ENCODE results near the gene MARCHF4. TPM values are rescaled to one million over a fixed set of nuclear protein-coding genes. Genes with fewer than 3 reads are reported as not detected.

Gene MARCHF4
- total RNA-seq, 1 experiment from 2014 or later, result 1.3 TPM

DNA sequence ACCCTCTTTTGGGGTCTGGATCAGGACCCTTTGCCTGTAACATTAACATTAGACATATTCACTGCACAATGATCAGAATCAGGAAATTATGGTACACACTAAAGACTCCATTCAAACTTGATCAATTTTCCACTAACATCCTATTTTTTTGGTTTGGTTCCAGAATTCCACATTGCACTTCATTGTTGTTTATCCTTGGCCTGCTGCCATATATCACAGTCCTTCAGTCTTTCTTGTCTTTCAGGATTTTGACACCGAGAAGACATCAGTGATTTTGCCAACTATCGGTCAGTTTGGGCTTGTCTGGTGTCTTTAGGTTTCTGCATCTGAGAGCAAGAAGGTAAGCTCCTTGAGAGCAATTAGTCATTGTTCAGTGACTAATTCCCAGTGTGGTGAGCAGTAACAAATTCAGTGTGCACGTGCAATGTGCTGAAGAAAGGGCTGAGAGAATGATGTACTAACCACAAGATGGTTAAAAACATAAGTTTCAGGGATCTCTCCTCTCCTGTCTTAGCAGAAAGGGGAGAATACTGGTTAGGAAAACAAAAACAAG is 23.5 kb downstream of the MARCHF4 start:
- H3K4me1 ChIP-seq (ENCODE audit: control insufficient read depth, insufficient read depth, low read length), result no peaks in the 10 kb centered on the region
- in situ Hi-C loops (cut with HindIII; ENCODE audit: low pct_unique_long_range_greater_than_20kb, low sequenced_read_pairs), result no loop called here
- no peaks in the 10 kb centered on the region for H3K9me3 ChIP-seq (ENCODE audit: control insufficient read depth, insufficient read depth, low read depth, low read length)
- H3K36me3 ChIP-seq (ENCODE audit: control insufficient read depth, insufficient read depth, low read length), result no peaks in the 10 kb centered on the region
- intact Hi-C loops (cut with micrococcal nuclease; ENCODE audit: unreplicated experiment), result no loop called here
- no peaks in the 10 kb centered on the region for H3K27me3 ChIP-seq (ENCODE audit: control insufficient read depth, insufficient read depth, low read length)
- no peak overlapping the region for H3K4me3 ChIP-seq (ENCODE audit: low read depth in 2 of 2, low read length in 2 of 2)
- H3K27ac ChIP-seq (ENCODE audit: low read length), result no peak overlapping the region
- DNase-seq (ENCODE audit: low read depth, low spot score) (no peak), ATAC-seq (no peak)
- TF ChIP-seq, protein P1, sequence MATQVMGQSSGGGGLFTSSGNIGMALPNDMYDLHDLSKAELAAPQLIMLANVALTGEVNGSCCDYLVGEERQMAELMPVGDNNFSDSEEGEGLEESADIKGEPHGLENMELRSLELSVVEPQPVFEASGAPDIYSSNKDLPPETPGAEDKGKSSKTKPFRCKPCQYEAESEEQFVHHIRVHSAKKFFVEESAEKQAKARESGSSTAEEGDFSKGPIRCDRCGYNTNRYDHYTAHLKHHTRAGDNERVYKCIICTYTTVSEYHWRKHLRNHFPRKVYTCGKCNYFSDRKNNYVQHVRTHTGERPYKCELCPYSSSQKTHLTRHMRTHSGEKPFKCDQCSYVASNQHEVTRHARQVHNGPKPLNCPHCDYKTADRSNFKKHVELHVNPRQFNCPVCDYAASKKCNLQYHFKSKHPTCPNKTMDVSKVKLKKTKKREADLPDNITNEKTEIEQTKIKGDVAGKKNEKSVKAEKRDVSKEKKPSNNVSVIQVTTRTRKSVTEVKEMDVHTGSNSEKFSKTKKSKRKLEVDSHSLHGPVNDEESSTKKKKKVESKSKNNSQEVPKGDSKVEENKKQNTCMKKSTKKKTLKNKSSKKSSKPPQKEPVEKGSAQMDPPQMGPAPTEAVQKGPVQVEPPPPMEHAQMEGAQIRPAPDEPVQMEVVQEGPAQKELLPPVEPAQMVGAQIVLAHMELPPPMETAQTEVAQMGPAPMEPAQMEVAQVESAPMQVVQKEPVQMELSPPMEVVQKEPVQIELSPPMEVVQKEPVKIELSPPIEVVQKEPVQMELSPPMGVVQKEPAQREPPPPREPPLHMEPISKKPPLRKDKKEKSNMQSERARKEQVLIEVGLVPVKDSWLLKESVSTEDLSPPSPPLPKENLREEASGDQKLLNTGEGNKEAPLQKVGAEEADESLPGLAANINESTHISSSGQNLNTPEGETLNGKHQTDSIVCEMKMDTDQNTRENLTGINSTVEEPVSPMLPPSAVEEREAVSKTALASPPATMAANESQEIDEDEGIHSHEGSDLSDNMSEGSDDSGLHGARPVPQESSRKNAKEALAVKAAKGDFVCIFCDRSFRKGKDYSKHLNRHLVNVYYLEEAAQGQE (IDR thresholded peaks at IDR 0.05; ENCODE audit: insufficient read depth in 1 of 2, low read depth in 2 of 2, low read length in 1 of 2), result no peak
- TF ChIP-seq, protein P2, sequence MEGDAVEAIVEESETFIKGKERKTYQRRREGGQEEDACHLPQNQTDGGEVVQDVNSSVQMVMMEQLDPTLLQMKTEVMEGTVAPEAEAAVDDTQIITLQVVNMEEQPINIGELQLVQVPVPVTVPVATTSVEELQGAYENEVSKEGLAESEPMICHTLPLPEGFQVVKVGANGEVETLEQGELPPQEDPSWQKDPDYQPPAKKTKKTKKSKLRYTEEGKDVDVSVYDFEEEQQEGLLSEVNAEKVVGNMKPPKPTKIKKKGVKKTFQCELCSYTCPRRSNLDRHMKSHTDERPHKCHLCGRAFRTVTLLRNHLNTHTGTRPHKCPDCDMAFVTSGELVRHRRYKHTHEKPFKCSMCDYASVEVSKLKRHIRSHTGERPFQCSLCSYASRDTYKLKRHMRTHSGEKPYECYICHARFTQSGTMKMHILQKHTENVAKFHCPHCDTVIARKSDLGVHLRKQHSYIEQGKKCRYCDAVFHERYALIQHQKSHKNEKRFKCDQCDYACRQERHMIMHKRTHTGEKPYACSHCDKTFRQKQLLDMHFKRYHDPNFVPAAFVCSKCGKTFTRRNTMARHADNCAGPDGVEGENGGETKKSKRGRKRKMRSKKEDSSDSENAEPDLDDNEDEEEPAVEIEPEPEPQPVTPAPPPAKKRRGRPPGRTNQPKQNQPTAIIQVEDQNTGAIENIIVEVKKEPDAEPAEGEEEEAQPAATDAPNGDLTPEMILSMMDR (IDR thresholded peaks at IDR 0.05), result no peak
- no peak for TF ChIP-seq SIN3A (IDR thresholded peaks at IDR 0.05; ENCODE audit: borderline replicate concordance, insufficient read depth, low read depth, low read length)
- no TSS peak for BruUV-seq (replicated peaks)
- POLR2A ChIA-PET, result no interaction called here
- CTCF ChIA-PET, result no interaction called here

DNA sequence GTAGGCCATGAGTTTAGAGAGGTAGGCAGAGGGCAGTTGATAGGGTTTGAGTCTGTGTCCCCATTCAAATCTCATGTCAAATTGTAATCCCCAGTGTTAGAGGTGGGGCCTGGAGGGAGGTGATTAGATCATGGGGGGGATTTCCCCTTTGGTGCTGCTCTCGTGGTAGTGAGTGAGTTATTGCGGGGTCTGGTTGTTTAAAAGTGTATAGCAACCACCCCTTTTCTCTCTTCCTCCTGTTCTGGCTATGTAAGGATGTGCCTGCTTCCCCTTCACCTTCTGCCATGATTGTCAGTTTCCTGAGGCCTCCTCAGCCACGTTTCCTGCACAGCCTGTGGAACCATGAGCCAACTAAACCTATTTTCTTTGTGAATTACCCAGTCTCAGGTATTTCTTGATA is 25.5 kb downstream of the MARCHF4 start:
- H3K9me3 ChIP-seq (ENCODE audit: control insufficient read depth, insufficient read depth, low read depth, low read length), result no peaks in the 10 kb centered on the region
- H3K4me1 ChIP-seq (ENCODE audit: control insufficient read depth, insufficient read depth, low read length), result no peaks in the 10 kb centered on the region
- no peak overlapping the region for H3K4me3 ChIP-seq (ENCODE audit: low read depth in 2 of 2, low read length in 2 of 2)
- BruUV-seq (replicated peaks), result no TSS peak
- CTCF ChIA-PET, result no interaction called here
- in situ Hi-C loops (cut with HindIII; ENCODE audit: low pct_unique_long_range_greater_than_20kb, low sequenced_read_pairs) (no loop called here), intact Hi-C loops (cut with micrococcal nuclease; ENCODE audit: unreplicated experiment) (no loop called here)
- POLR2A ChIA-PET, result no interaction called here
- DNase-seq (ENCODE audit: low read depth, low spot score) (no peak), ATAC-seq (no peak)
- H3K27me3 ChIP-seq (ENCODE audit: control insufficient read depth, insufficient read depth, low read length), result no peaks in the 10 kb centered on the region
- H3K36me3 ChIP-seq (ENCODE audit: control insufficient read depth, insufficient read depth, low read length), result no peaks in the 10 kb centered on the region
- H3K27ac ChIP-seq (ENCODE audit: low read length), result no peak overlapping the region
- TF ChIP-seq POLR2AphosphoS5 (IDR thresholded peaks at IDR 0.05; ENCODE audit: low read depth, low read length) (no peak), TCF7L2 (IDR thresholded peaks at IDR 0.05; ENCODE audit: low read depth, low read length) (no peak), SIN3A (IDR thresholded peaks at IDR 0.05; ENCODE audit: borderline replicate concordance, insufficient read depth, low read depth, low read length) (no peak)
- TF ChIP-seq, protein P2 (IDR thresholded peaks at IDR 0.05), result no peak
- TF ChIP-seq, protein P1 (IDR thresholded peaks at IDR 0.05; ENCODE audit: insufficient read depth in 1 of 2, low read depth in 2 of 2, low read length in 1 of 2), result no peak
